Hepatocyte (in vitro differentiated cells): ENCODE measurements around the gene CCDC197. TPM values are rescaled to one million over a fixed set of nuclear protein-coding genes. Genes with fewer than 3 reads are reported as not detected.

Experiments
- DNase-seq: peaks from one replicate; pipeline ENCODE4 v3.0.0-alpha.2; 2016; ENCODE audit warnings: low spot score
- H2AFZ ChIP-seq: fragments of 200-600 bp; sonication (generic); 2 replicates; pipeline ENCODE4 v1.6.0; 2016; ENCODE audit warnings: antibody characterized with exemption, mild to moderate bottlenecking
- H3K27ac ChIP-seq: fragments of 200-600 bp; sonication (generic); 2 replicates; pipeline ENCODE4 v1.5.1; 2016; ENCODE audit warnings: mild to moderate bottlenecking
- H3K27me3 ChIP-seq: fragments of 200-600 bp; sonication (generic); 2 replicates; pipeline ENCODE4 v1.6.1; 2016
- H3K36me3 ChIP-seq: fragments of 200-600 bp; sonication (generic); replicated peaks from 2 replicates; pipeline ENCODE4 v1.5.1; 2016; ENCODE audit warnings: low read depth; ENCODE audit not compliant: insufficient read depth
- H3K4me1 ChIP-seq: fragments of 200-600 bp; sonication (generic); 2 replicates; pipeline ENCODE4 v1.5.1; 2016; ENCODE audit warnings: mild to moderate bottlenecking, moderate library complexity; ENCODE audit not compliant: insufficient read depth
- H3K4me2 ChIP-seq: fragments of 200-600 bp; sonication (generic); 2 replicates; pipeline ENCODE4 v1.6.0; 2016
- H3K4me3 ChIP-seq: fragments of 200-600 bp; sonication (generic); 2 replicates; pipeline ENCODE4 v1.5.1; 2016; ENCODE audit warnings: mild to moderate bottlenecking
- H3K79me2 ChIP-seq: fragments of 200-600 bp; sonication (generic); 2 replicates; pipeline ENCODE4 v1.6.0; 2017; ENCODE audit warnings: mild to moderate bottlenecking
- H3K9me2 ChIP-seq: fragments of 200-600 bp; sonication (generic); replicated peaks from 2 replicates; pipeline ENCODE4 v1.6.0; 2017; ENCODE audit warnings: mild to moderate bottlenecking; ENCODE audit not compliant: insufficient read depth
- H3K9me3 ChIP-seq: fragments of 200-600 bp; sonication (generic); 2 replicates; pipeline ENCODE4 v1.5.1; 2016; ENCODE audit warnings: low read depth, mild to moderate bottlenecking
- H4K20me1 ChIP-seq: fragments of 200-600 bp; sonication (generic); 2 replicates; pipeline ENCODE4 v1.6.0; 2016; ENCODE audit warnings: mild to moderate bottlenecking; ENCODE audit not compliant: insufficient read depth, poor library complexity, severe bottlenecking
- CTCF ChIP-seq: fragments of 200-600 bp; sonication (generic); IDR thresholded peaks from 2 replicates; pipeline ENCODE4 v1.5.1; 2016; ENCODE audit warnings: antibody characterized with exemption, mild to moderate bottlenecking; ENCODE audit not compliant: poor library complexity
- EZH2 ChIP-seq: fragments of 200-600 bp; sonication (generic); IDR thresholded peaks from 2 replicates; pipeline ENCODE4 v1.6.1; 2016; ENCODE audit warnings: antibody characterized with exemption, mild to moderate bottlenecking, borderline replicate concordance
- EZH2phosphoT487 ChIP-seq: fragments of 200-600 bp; sonication (generic); IDR thresholded peaks from one replicate; pipeline ENCODE4 v1.6.1; 2018; ENCODE audit warnings: antibody characterized with exemption, mild to moderate bottlenecking, low read depth, moderate library complexity; ENCODE audit not compliant: unreplicated experiment, severe bottlenecking
- WGBS: methylation state at CpG from one replicate; pipeline ENCODE4 v1.1.6; 2016; ENCODE audit warnings: low lambda C conversion rate; ENCODE audit errors: missing lambda C conversion rate; 5-methylcytosine and 5-hydroxymethylcytosine counted together
- polyA plus RNA-seq: library from polyadenylated mRNA; unstranded; fragments of >200 nt; fragmentation: Nextera tagmentation; extraction: Ambion mirVana; gene quantifications from 2 replicates; pipeline ENCODE4 v1.2.1, GENCODE V29; 2016
- total RNA-seq: library from RNA; depleted of rRNA; stranded (reverse); fragments of >200 nt; gene quantifications from 2 replicates; pipeline ENCODE4 v1.2.3, GENCODE V29; 2014

CCDC197 gene
- total and polyA plus RNA-seq, 2 experiments from 2014 or later, result not detected

GRCh38 chr14:94024549-94024948 is 27.4 kb downstream of the CCDC197 start:
- Histone ChIP-seq H3K4me2 (no peak overlapping the region), H2AFZ (no peak overlapping the region), H3K9me2 (no peaks in the 10 kb centered on the region), H3K4me1 (peaks cover 7% of the 10 kb centered on the region), H3K36me3 (no peaks in the 10 kb centered on the region), H3K27me3 (no peaks in the 10 kb centered on the region), H4K20me1 (no peaks in the 10 kb centered on the region), H3K27ac (no peak overlapping the region), H3K4me3 (no peak overlapping the region), H3K79me2 (no peaks in the 10 kb centered on the region), H3K9me3 (no peaks in the 10 kb centered on the region)
- WGBS, result 96% methylated on average over 2 of the region's 2 CpGs
- TF ChIP-seq CTCF (no peak), EZH2 (no peak), EZH2phosphoT487 (no peak)
- DNase-seq, result no peak

- H4K20me1 ChIP-seq, result no peaks in the 10 kb centered on the region
- H3K27me3 ChIP-seq, result no peaks in the 10 kb centered on the region
- H2AFZ ChIP-seq, result peak overlapping the region; percentile 65
- no peaks in the 10 kb centered on the region for H3K9me3 ChIP-seq
- no peaks in the 10 kb centered on the region for H3K9me2 ChIP-seq
- TF ChIP-seq EZH2, result no peak
- TF ChIP-seq EZH2phosphoT487, result no peak
- no peak for TF ChIP-seq CTCF
- WGBS, result 57% methylated on average over 6 of the region's 6 CpGs
- H3K79me2 ChIP-seq, result no peaks in the 10 kb centered on the region
- no peaks in the 10 kb centered on the region for H3K36me3 ChIP-seq
- peak overlapping the region; percentile 74 for H3K4me2 ChIP-seq
- peaks cover 7% of the 10 kb centered on the region for H3K4me1 ChIP-seq
- H3K27ac ChIP-seq, result no peak overlapping the region
- H3K4me3 ChIP-seq, result no peak overlapping the region
- no peak for DNase-seq
Observed at GRCh38 chr14:94025720-94026119, 28.6 kb downstream of the CCDC197 start.

GRCh38 chr14:94026173-94026888 is 29.2 kb downstream of the CCDC197 start, which contains the start of gene OTUB2:
Gene OTUB2, plus strand, starts transcription at chr14:94026340. Its CDS starts 198 bp downstream, at chr14:94026538.
- under 1% methylated on average over 24 of the region's 74 CpGs for WGBS

More at GRCh38 chr14:94026173-94026888, 29.2 kb downstream of the CCDC197 start, which contains the start of gene OTUB2:
- no peaks in the 10 kb centered on the region for H4K20me1 ChIP-seq
- peak within 1 kb of the TSS; percentile 75 for H3K4me2 ChIP-seq
- H3K27ac ChIP-seq, result no peak within 1 kb of the TSS
- no peaks in the 10 kb centered on the region for H3K9me3 ChIP-seq
- H3K79me2 ChIP-seq, result no peaks in the 10 kb centered on the region
- peak within 1 kb of the TSS; percentile 66 for H3K4me3 ChIP-seq
- peak within 1 kb of the TSS; percentile 68 for H2AFZ ChIP-seq
- H3K36me3 ChIP-seq, result no peaks in the 10 kb centered on the region
- peaks cover 7% of the 10 kb centered on the region for H3K4me1 ChIP-seq
- H3K27me3 ChIP-seq, result no peaks in the 10 kb centered on the region
- DNase-seq, result peak; percentile 97
- H3K9me2 ChIP-seq, result no peaks in the 10 kb centered on the region
- TF ChIP-seq CTCF, result no peak
- no peak for TF ChIP-seq EZH2
- TF ChIP-seq EZH2phosphoT487, result no peak
